Sigmoid colon (tissue), 7 donors: ENCODE data around the gene PRKAA1. TPM values are rescaled to one million over a fixed set of nuclear protein-coding genes. Genes with fewer than 3 reads are reported as not detected.

ENCODE experiments used
- DNase-seq: peaks from one replicate; pipeline ENCODE4 v3.0.0-alpha.2; 2019
- H3K27ac ChIP-seq, 4 donors: fragments of 200-600 bp; sonication (generic); one replicate each; pipeline ENCODE4 v1.5.1; 2016 to 2019; ENCODE audit warnings: mild to moderate bottlenecking in 1 of 4
- H3K27me3 ChIP-seq, 3 donors: fragments of 200-600 bp; sonication (generic); one replicate each; pipeline ENCODE4 v1.5.1; 2019; ENCODE audit warnings: mild to moderate bottlenecking in 1 of 3
- H3K36me3 ChIP-seq, 4 donors: fragments of 200-600 bp; sonication (generic); one replicate each; pipeline ENCODE4 v1.5.1; 2016 to 2019
- H3K4me1 ChIP-seq, 4 donors: fragments of 200-600 bp; sonication (generic); one replicate each; pipeline ENCODE4 v1.5.1; 2017 to 2019
- H3K4me3 ChIP-seq, 4 donors: fragments of 200-600 bp; sonication (generic); one replicate each; pipeline ENCODE4 v1.5.1; 2017 to 2019; ENCODE audit warnings: mild to moderate bottlenecking in 2 of 4, moderate library complexity in 1 of 4
- H3K9me3 ChIP-seq, 4 donors: fragments of 200-600 bp in 3 of 4; sonication (generic) in 3 of 4; one replicate each; pipeline versions ENCODE4 v1.5.1 to v1.6.1; 2013 to 2019
- CTCF ChIP-seq, 4 experiments: fragments of 450-650 bp in 3 of 4; fragments of 200-600 bp in 1 of 4; IDR thresholded peaks; one replicate each; pipeline ENCODE4 v1.5.1; 2016 to 2019; ENCODE audit warnings: antibody characterized with exemption in 4 of 4, mild to moderate bottlenecking in 3 of 4, moderate library complexity in 2 of 4
- EP300 ChIP-seq, 4 donors: sonication (generic); formaldehyde crosslinking; IDR thresholded peaks; one replicate each; pipeline ENCODE4 v1.6.1; 2017; ENCODE audit warnings: antibody characterized with exemption in 4 of 4
- POLR2A ChIP-seq, 2 donors: fragments of 450-650 bp; IDR thresholded peaks; one replicate each; pipeline ENCODE4 v1.6.1; 2016; ENCODE audit warnings: antibody characterized with exemption in 2 of 2, mild to moderate bottlenecking in 2 of 2, moderate library complexity in 2 of 2
- POLR2AphosphoS5 ChIP-seq, 4 donors: sonication (generic); formaldehyde crosslinking; IDR thresholded peaks; one replicate each; pipeline ENCODE4 v1.6.1; 2017; ENCODE audit warnings: antibody characterized with exemption in 4 of 4
- WGBS, 2 donors: extraction: QIAGEN DNeasy Blood & Tissue Kit; methylation state at CpG; one replicate each; pipeline ENCODE4 v1.1.7; 2013; 5-methylcytosine and 5-hydroxymethylcytosine counted together
- intact Hi-C: fragments of 100-400 bp; cut with DNase I; formaldehyde crosslinking; loops from one replicate; pipeline ENCODE4 v1.15.1; 2023
- polyA plus RNA-seq, 3 donors: library from polyadenylated mRNA; stranded (reverse); fragments of 200-250 nt; gene quantifications; one replicate each; pipeline ENCODE4 v1.2.3, GENCODE V29; 2013
- total RNA-seq, 4 donors: library from RNA; depleted of rRNA; stranded (reverse); fragments of >200 nt; gene quantifications; one replicate each; pipeline ENCODE4 v1.1.0, GENCODE V29; 2016
- donor health status: healthy with polysubstance abuse.
- donor health status: Bipolar disorder and iron deficiency.
- donor health status: healthy.

PRKAA1 gene
- total and polyA plus RNA-seq, 7 donors = 27.0 to 98.4 (median 63.4) TPM

- 80 to 87% methylated on average over 8 of the region's 8 CpGs for WGBS, 2 donors
- TF ChIP-seq CTCF (IDR thresholded peaks at IDR 0.05) = no peak
- TF ChIP-seq EP300 (IDR thresholded peaks at IDR 0.05) = no peak
- no peak for TF ChIP-seq POLR2A (IDR thresholded peaks at IDR 0.05)
- TF ChIP-seq POLR2AphosphoS5 (IDR thresholded peaks at IDR 0.05) = no peak
- intact Hi-C loops = no loop called here
Measured at GRCh38 chr5:40801771-40802562, 3.8 kb upstream of the PRKAA1 start.

GRCh38 chr5:40799258-40799657 lies 1.1 kb upstream of the PRKAA1 start:
- peak overlapping the region in 3 of 4 donors; percentile 6 to 100 (median 99) for H3K4me3 ChIP-seq
- peaks cover 0 to 32% (median 22%) of the 10 kb centered on the region in 4 donors for H3K4me1 ChIP-seq
- H3K27me3 ChIP-seq = no peaks in the 10 kb centered on the region
- H3K27ac ChIP-seq = peak overlapping the region; percentile 95 to 99 (median 98)
- H3K36me3 ChIP-seq = no peaks in the 10 kb centered on the region
- intact Hi-C loops = no loop called here
- TF ChIP-seq POLR2AphosphoS5 (IDR thresholded peaks at IDR 0.05) (no peak), CTCF (IDR thresholded peaks at IDR 0.05) (no peak), POLR2A (IDR thresholded peaks at IDR 0.05) (no peak), EP300 (IDR thresholded peaks at IDR 0.05) (no peak)
- WGBS, 2 donors = 1 to 45% methylated on average over 1 of the region's 1 CpG
- H3K9me3 ChIP-seq = no peaks in the 10 kb centered on the region
- no peak for DNase-seq

More at GRCh38 chr5:40801771-40802562, 3.8 kb upstream of the PRKAA1 start:
- no peaks in the 10 kb centered on the region for H3K27me3 ChIP-seq
- H3K36me3 ChIP-seq = no peaks in the 10 kb centered on the region
- no peak overlapping the region for H3K27ac ChIP-seq
- H3K4me1 ChIP-seq = peaks cover 0 to 16% (median 10%) of the 10 kb centered on the region in 4 donors
- H3K9me3 ChIP-seq = no peaks in the 10 kb centered on the region
- no peak overlapping the region for H3K4me3 ChIP-seq
- DNase-seq = no peak

- H3K27me3 ChIP-seq = no peaks in the 10 kb centered on the region
- WGBS, 2 donors = 2 to 5% methylated on average over 7 of the region's 7 CpGs
- no peak for DNase-seq
- H3K9me3 ChIP-seq = no peaks in the 10 kb centered on the region
- peaks cover 0 to 32% (median 22%) of the 10 kb centered on the region in 4 donors for H3K4me1 ChIP-seq
- H3K4me3 ChIP-seq = peak overlapping the region; percentile 97 to 100 (median 99)
- peak overlapping the region; percentile 95 to 99 (median 98) for H3K27ac ChIP-seq
- no peak for TF ChIP-seq POLR2A (IDR thresholded peaks at IDR 0.05)
- TF ChIP-seq POLR2AphosphoS5 (IDR thresholded peaks at IDR 0.05) = no peak
- TF ChIP-seq CTCF (IDR thresholded peaks at IDR 0.05) = no peak
- no peak for TF ChIP-seq EP300 (IDR thresholded peaks at IDR 0.05)
- intact Hi-C loops = loop anchor here (1.0 kb wide), 2 partner anchors 36 to 44 kb away; partner anchors contain the start of genes RPL37 and TTC33
- no peaks in the 10 kb centered on the region for H3K36me3 ChIP-seq
Measured at GRCh38 chr5:40798801-40799210, 632 bp upstream of the PRKAA1 start.

GRCh38 chr5:40797273-40798011 lies 732 bp downstream of the PRKAA1 start:
- no peaks in the 10 kb centered on the region for H3K27me3 ChIP-seq
- DNase-seq = peak; percentile 87
- peak overlapping the region; percentile 95 to 99 (median 98) for H3K27ac ChIP-seq
- WGBS, 2 donors = 1% methylated on average over 56 of the region's 56 CpGs
- no peaks in the 10 kb centered on the region for H3K9me3 ChIP-seq
- peak overlapping the region; percentile 97 to 100 (median 99) for H3K4me3 ChIP-seq
- H3K36me3 ChIP-seq = no peaks in the 10 kb centered on the region
- TF ChIP-seq POLR2A (IDR thresholded peaks at IDR 0.05) (no peak), CTCF (IDR thresholded peaks at IDR 0.05) (no peak), EP300 (IDR thresholded peaks at IDR 0.05) (no peak), POLR2AphosphoS5 (IDR thresholded peaks at IDR 0.05) (peak in 2 of 4 donors; percentile 6 to 8)
- H3K4me1 ChIP-seq = peaks cover 0 to 34% (median 24%) of the 10 kb centered on the region in 4 donors
- intact Hi-C loops = loop anchor here (1.0 kb wide), 2 partner anchors 38 to 42 kb away; partner anchors contain the start of genes RPL37 and TTC33
